ENCODE data around the gene ALG12. TPM values are rescaled to one million over a fixed set of nuclear protein-coding genes. Genes with fewer than 3 reads are reported as not detected.

Gene ALG12
- total and polyA plus RNA-seq, 2 of the 8 experiments (the other 6 are each of a cell fraction or from before 2014, with no cell fraction given), result 13.4 to 22.5 TPM

DNA sequence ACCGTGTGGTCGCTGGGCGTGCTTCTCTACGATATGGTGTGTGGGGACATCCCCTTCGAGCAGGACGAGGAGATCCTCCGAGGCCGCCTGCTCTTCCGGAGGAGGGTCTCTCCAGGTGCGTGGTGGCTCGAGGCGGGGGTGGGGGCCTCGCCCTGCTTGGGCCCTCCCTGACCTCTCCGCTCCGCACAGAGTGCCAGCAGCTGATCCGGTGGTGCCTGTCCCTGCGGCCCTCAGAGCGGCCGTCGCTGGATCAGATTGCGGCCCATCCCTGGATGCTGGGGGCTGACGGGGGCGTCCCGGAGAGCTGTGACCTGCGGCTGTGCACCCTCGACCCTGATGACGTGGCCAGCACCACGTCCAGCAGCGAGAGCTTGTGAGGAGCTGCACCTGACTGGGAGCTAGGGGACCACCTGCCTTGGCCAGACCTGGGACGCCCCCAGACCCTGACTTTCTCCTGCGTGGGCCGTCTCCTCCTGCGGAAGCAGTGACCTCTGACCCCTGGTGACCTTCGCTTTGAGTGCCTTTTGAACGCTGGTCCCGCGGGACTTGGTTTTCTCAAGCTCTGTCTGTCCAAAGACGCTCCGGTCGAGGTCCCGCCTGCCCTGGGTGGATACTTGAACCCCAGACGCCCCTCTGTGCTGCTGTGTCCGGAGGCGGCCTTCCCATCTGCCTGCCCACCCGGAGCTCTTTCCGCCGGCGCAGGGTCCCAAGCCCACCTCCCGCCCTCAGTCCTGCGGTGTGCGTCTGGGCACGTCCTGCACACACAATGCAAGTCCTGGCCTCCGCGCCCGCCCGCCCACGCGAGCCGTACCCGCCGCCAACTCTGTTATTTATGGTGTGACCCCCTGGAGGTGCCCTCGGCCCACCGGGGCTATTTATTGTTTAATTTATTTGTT lies 44.8 kb upstream of the ALG12 start:
- no peak overlapping the region for H2AFZ ChIP-seq (ENCODE audit: low read length)

More for the DNA sequence above, 44.8 kb upstream of the ALG12 start:
- H3K79me1 ChIP-seq (ENCODE audit: low read depth, low read length), result 0 out of 2 replicates have a peak, but pooled peaks cover 2% of the 10 kb centered on the region
- H4K91ac ChIP-seq (replicated peaks; ENCODE audit: insufficient read length, low read length), result peak overlapping the region; percentile 96
- peaks cover 8 to 18% (median 12%) of the 10 kb centered on the region in 4 experiments; a peak in 6 of 8 replicates for H3K36me3 ChIP-seq (ENCODE audit: control insufficient read depth in 2 of 4, insufficient read depth in 4 of 4, low read length in 3 of 4)
- peak overlapping the region; percentile 83 for H2BK5ac ChIP-seq (ENCODE audit: low read depth, low read length)
- CTCF ChIA-PET (ENCODE audit: partially characterized antibody), result interaction anchor here (1.0 to 1.7 kb wide), 4 partner anchors 17 to 195 kb away, joined by 3 to 4 read pairs (median 4); no protein-coding TSS in a partner anchor
- peak overlapping the region; percentile 81 for H4K8ac ChIP-seq (ENCODE audit: extremely low read depth, insufficient read depth, low read length)
- WGBS, 2 experiments (ENCODE audit: extremely low coverage in 1 of 2, insufficient coverage in 1 of 2, insufficient read length in 1 of 2, insufficient replicate concordance in 2 of 2, low coverage in 1 of 2, low lambda C conversion rate in 2 of 2, missing lambda C conversion rate in 1 of 2), result 90% methylated on average over 54 of the region's 63 CpGs; no CpG with 5 or more reads in 1 of the 2 experiments
- peak overlapping the region; percentile 61; the same call in 1 of the 2 replicates for H2BK15ac ChIP-seq (ENCODE audit: low read length)
- H3K79me2 ChIP-seq (ENCODE audit: control insufficient read depth in 1 of 2, insufficient read depth in 2 of 2, low read length in 2 of 2), result peaks cover 0 to 19% of the 10 kb centered on the region in 2 experiments; a peak in 1 of 4 replicates
- H2BK120ac ChIP-seq (replicated peaks; ENCODE audit: low read depth, low read length), result no peak overlapping the region
- FAIRE-seq (no peak), DNase-seq (ENCODE audit: low read depth in 1 of 2, low spot score in 2 of 2) (no peak)
- TF ChIP-seq JUND (IDR thresholded peaks at IDR 0.05; ENCODE audit: low read length), result no peak
- no peak for TF ChIP-seq ZNF274 (IDR thresholded peaks at IDR 0.05; ENCODE audit: borderline replicate concordance, extremely low read depth, low read length)
- 0 out of 3 replicates have a peak, but pooled peaks of 1 of the 2 experiments have one; percentile 14 for TF ChIP-seq POLR2A (IDR thresholded peaks at IDR 0.05; ENCODE audit: control extremely low read depth in 1 of 2, low read depth in 2 of 2, low read length in 2 of 2)
- TF ChIP-seq, protein P1, sequence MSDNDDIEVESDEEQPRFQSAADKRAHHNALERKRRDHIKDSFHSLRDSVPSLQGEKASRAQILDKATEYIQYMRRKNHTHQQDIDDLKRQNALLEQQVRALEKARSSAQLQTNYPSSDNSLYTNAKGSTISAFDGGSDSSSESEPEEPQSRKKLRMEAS (IDR thresholded peaks at IDR 0.05), result no peak
- TF ChIP-seq HDAC2 (IDR thresholded peaks at IDR 0.05; ENCODE audit: borderline replicate concordance in 1 of 2, low read depth in 2 of 2, low read length in 2 of 2), result no peak
- TF ChIP-seq TCF12 (IDR thresholded peaks at IDR 0.05; ENCODE audit: low read depth, low read length), result no peak
- TF ChIP-seq TAF1 (IDR thresholded peaks at IDR 0.05; ENCODE audit: low read depth, low read length), result 0 out of 2 replicates have a peak, but pooled peaks have one; percentile 7
- H3K23ac ChIP-seq (ENCODE audit: insufficient read length), result no peak overlapping the region
- peaks cover 0 to 28% (median 13%) of the 10 kb centered on the region in 4 experiments; a peak in 5 of 7 replicates for H3K4me1 ChIP-seq (replicated peaks in 1 of 4; ENCODE audit: control insufficient read depth in 3 of 4, insufficient read depth in 4 of 4, low read length in 3 of 4)
- H3K4ac ChIP-seq (replicated peaks; ENCODE audit: insufficient read length, low read depth, low read length), result no peak overlapping the region
- no peaks in the 10 kb centered on the region for H3K9me3 ChIP-seq (ENCODE audit: insufficient read depth in 2 of 2, low read depth in 1 of 2, low read length in 1 of 2)
- H3K9ac ChIP-seq (replicated peaks in 1 of 4; ENCODE audit: extremely low read depth in 1 of 4, low read depth in 3 of 4, low read length in 3 of 4), result peak overlapping the region in 3 of 4 experiments; percentile 29 to 68 (median 46); a peak in 4 of 7 replicates
- peaks cover 13% of the 10 kb centered on the region; the same call in 1 of the 2 replicates for H3K23me2 ChIP-seq (ENCODE audit: low read depth, low read length)
- peaks cover 0 to 12% (median 6%) of the 10 kb centered on the region in 4 experiments; a peak in 6 of 7 replicates for H3K27me3 ChIP-seq (replicated peaks in 1 of 4; ENCODE audit: control insufficient read depth in 3 of 4, extremely low read depth in 1 of 4, insufficient read depth in 3 of 4, low read length in 3 of 4)
- H3K18ac ChIP-seq (ENCODE audit: extremely low read depth, low read length), result peak overlapping the region; percentile 60; the same call in 1 of the 2 replicates
- H3K4me2 ChIP-seq (ENCODE audit: insufficient read depth in 1 of 2, low read depth in 2 of 2, low read length in 2 of 2), result peak overlapping the region; percentile 51 to 60
- peaks cover 16 to 20% of the 10 kb centered on the region in 2 experiments for H4K20me1 ChIP-seq (replicated peaks in 1 of 2; ENCODE audit: control insufficient read depth in 1 of 2, insufficient read depth in 2 of 2, low read length in 2 of 2)
- peak overlapping the region; percentile 75 for H3K56ac ChIP-seq (replicated peaks; ENCODE audit: insufficient read length, low read depth, low read length)
- H3K27ac ChIP-seq (ENCODE audit: low read depth, low read length), result peak overlapping the region; percentile 79
- H2BK12ac ChIP-seq (ENCODE audit: low read depth, low read length), result peak overlapping the region; percentile 75; the same call in 1 of the 2 replicates
- H2AK5ac ChIP-seq (ENCODE audit: low read depth, low read length), result peak overlapping the region; percentile 90; the same call in 1 of the 2 replicates
- H4K5ac ChIP-seq (ENCODE audit: insufficient read length, low read depth, low read length), result peak overlapping the region; percentile 34
- no peak overlapping the region for H3K14ac ChIP-seq (ENCODE audit: insufficient read length)
- POLR2A ChIA-PET (ENCODE audit: partially characterized antibody), result interaction anchor here (0.6 to 2.2 kb wide), 4 partner anchors 9 to 68 kb away, joined by 3 to 10 read pairs (median 5); no protein-coding TSS in a partner anchor
- peak overlapping the region; percentile 5 to 79 (median 28); a peak in 7 of 8 replicates for H3K4me3 ChIP-seq (ENCODE audit: extremely low read depth in 1 of 4, insufficient read depth in 2 of 4, low read depth in 3 of 4, low read length in 4 of 4)
- no peak overlapping the region for H2BK20ac ChIP-seq (ENCODE audit: low read length)

All from H1 (cell line).